ENCODE results near the gene MAPKAP1.
A peak's percentile ranks its signal among the peaks of the same experiment; 100 is the strongest.
"Not testable (repeated sequence)": the region's sequence is repeated elsewhere in the genome, so short reads cannot be mapped to it uniquely, and the experiment has no call there.

Gene MAPKAP1

DNA sequence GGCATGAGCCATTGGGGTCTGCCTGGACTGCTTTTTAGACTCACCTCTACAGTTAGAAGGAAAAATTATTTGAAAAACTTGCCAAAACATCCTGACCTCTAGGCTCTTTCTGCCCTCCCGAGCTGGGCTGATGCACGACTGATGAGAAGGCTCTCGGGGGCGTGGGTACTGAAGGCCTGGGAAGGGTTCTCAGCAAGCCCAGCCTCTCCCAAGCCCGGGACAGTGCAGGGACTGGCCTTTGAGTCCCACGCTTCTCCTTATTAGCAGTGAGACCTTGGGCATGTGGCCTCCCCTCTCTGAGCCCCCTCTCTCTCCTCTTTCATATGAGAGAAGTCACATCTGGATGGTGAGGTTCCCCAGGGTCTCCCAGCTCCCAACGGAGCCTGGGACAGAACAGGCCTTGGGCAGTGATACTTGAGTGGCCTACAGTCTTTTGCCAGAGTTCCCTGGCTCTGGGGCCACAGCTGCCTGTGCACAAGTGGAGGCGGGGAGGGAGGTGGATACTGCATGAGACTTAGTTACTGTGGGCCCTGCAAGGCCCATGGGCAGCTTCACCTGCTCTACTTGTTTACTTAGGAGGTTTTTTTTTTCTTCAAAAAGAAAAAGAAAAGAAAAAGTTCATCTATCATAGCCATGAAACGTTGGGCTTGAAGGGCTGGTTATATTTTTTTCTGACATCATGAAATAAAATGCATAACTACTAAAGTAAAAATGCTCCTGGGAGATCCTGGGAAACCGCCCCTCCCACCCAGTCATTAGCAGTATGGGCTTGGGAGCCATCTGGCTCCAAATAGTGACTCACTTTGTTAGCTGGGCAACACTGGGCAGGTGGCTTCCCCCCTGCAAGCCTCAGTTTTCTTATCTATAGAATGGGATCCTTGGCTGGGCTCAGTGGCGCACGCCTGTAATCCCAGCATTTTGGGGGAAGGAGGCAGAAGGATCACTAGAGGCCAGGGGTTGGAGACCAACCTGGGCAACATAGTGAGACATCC, 306.0 kb downstream of the MAPKAP1 start:
- intact Hi-C loops (cut with DNase I): loop anchor here (10.0 kb wide), 1 partner anchor 1094 kb away; no protein-coding TSS in a partner anchor
- DNase-seq: no peak

DNA sequence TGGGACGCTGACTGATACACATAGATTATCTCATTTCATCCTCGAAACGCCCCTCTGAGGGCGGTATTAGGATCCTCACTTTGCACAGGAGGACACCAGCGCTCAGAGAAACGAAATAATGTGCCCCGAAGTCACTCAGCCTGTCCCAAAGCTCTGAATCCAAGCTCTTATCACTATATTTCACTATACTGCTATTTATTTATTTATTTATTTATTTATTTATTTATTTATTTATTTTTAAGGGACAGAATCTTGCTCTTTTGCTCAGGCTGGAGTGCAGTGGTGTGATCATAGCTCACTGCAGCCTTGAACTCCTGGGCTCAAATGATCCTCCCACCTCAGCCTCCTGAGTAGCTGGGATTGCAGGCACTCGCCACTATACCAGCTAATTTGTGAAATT, 306.8 kb downstream of the MAPKAP1 start:
- intact Hi-C loops (cut with DNase I): loop anchor here (10.0 kb wide), 1 partner anchor 1095 kb away; no protein-coding TSS in a partner anchor
- DNase-seq: not testable (repeated sequence)

DNA sequence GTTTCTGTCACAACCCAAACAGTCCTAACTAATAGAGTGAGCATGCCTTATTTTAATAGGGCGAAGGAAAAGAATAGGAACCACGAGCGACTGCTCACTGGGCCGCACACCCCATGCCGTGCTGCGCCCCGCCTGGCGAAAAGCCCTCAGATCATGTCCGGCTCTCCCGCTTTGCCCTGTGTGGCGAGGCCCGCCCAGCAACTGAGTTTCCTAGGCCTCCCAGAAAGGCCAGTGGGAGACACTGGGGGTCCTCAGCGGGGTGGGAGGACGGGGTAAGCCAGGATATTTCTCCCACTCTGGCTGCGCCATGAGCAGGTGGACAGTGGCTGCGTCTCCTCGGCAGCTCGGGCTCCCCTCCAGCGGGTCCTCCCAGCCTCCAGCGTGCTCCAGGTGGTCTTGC, 307.3 kb downstream of the MAPKAP1 start:
- intact Hi-C loops (cut with DNase I): loop anchor here (10.0 kb wide), 1 partner anchor 1095 kb away; no protein-coding TSS in a partner anchor
- no peak for DNase-seq

DNA sequence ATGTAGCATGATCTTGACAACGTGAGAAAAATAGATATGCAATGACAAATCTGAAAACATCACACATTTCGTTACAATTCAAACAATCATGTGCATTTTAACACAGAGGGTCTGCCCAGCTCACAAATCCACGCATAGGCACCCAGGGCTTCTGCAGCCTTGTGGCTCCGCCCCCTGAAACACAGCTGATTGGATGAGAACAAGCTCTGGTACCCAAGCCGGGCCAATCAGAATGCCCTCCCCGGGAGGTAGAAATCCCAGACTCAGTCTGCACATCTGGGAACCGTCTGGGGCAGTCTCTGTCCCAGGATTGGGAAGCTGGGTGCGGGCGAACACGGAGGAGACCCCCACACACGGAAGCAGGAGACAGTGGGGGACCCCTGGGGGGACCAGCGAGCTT, 307.8 kb downstream of the MAPKAP1 start:
- intact Hi-C loops (cut with DNase I): no loop called here
- no peak for DNase-seq

DNA sequence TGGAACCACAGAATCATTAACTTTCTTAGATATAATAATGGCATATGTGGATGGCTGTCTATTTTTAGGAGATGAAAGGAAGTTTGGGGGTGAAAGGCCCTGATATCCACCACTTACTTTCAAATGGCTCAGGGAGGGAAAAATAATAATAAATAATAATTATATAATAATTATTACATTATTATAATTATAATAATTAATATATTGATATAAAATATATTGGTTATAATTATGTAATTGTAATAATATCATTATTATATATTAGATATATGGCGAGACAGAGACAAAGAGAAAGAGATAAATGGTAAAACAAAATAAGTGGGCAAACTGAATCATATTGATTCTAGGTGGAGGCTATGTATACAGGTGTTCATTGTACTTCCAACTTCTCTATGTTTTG, 308.8 kb downstream of the MAPKAP1 start:
- intact Hi-C loops (cut with DNase I): no loop called here
- DNase-seq: no peak

DNA sequence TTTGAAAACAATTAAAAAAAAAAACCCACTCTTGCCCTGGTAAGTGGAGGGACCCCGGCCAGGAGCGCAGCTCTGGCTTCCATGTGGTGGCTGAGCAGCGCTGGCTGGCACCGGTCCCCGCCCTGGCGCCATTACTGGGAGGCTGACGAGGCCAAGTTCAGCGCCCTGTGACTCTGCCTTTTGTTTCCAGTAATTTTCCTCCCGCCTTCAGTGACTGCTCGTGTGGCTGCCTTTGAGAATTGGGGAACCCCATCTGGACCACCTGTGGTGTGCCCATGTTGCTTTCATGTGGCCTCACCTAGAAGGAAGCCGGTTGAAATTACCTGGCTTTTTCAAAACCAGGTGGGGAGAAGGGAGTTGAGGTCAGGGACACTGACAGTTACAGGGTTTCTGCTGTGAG, 309.3 kb downstream of the MAPKAP1 start:
- DNase-seq: peak in 26 of 42 donors; percentile 21 to 68 (median 40)
- intact Hi-C loops (cut with DNase I): no loop called here

DNA sequence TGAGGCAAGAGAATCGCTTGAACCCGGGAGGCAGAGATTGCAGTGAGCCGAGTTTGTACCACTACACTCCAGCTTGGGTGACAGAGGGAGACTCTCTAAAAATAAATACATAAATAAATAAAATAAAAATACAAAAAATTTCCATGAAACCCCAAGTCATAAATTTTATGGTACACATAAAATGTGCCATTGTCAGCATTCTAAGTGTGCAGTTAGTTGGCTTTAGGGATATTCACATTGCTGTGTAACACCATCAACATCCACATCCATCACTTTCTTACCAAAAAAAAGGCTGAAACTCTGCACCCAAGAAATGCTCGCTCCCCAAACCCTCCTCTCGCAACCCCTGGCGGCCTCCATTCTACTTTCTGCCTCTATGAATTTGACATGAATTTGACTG, 310.2 kb downstream of the MAPKAP1 start:
- intact Hi-C loops (cut with DNase I): no loop called here
- no peak for DNase-seq

DNA sequence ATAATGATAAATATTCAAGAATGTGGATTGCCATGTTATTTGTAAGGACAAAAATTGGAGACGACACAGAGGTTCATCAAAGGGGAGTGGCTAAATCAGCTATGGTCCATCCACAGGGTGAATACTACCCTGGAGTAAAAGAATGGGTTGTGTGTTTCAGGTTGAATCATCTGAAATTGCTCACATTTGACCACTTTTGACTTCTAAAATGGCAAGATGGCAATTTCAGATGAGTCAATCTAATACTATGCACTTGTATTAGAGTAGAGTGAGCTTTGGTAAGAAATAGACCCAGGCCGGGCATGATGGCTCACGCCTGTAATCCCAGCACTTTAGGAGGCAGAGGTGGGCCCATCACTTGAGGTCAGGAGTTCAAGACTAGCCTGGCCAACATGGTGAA, 313.6 kb downstream of the MAPKAP1 start:
- intact Hi-C loops (cut with DNase I): no loop called here
- no peak for DNase-seq

DNA sequence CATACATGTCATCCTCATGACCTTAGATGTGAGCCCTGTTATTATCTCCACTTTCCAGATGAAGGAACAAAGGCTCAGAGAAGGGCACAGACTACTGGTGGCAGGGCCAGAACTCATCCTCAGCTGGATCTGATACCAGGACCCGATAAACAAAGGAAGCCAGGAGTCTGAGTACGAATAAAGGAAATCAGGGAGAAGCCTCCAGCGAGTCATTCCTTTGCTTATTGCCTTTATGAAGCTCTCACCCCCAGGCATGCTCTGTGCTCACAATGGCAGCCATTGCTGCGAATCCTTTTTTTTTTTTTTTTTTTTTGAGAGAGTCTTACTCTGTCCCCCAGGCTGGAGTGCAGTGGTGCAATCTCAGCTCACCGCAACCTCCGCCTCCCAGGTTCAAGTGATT, 315.3 kb downstream of the MAPKAP1 start:
- DNase-seq: no peak
- intact Hi-C loops (cut with DNase I): no loop called here

DNA sequence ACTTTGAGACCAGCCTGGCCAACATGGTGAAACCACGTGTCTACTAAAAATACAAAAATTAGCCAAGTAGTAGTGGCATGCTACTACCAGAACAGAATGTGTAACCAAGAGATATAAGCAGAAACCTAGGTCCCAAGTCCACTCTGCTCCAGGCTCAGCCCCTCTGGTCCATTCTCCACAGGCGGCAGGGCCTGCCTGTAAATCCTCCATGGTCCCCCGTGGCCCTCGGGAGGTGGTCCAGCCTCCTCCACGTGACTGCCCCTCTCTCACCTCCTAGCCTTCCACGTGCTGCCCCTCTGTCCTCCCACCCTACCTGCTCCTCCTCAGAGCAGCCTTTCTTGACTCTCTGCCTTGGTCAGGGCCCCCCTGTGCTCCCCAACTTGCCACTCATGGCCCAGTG, 318.0 kb downstream of the MAPKAP1 start:
- no peak for DNase-seq
- intact Hi-C loops (cut with DNase I): no loop called here

DNA sequence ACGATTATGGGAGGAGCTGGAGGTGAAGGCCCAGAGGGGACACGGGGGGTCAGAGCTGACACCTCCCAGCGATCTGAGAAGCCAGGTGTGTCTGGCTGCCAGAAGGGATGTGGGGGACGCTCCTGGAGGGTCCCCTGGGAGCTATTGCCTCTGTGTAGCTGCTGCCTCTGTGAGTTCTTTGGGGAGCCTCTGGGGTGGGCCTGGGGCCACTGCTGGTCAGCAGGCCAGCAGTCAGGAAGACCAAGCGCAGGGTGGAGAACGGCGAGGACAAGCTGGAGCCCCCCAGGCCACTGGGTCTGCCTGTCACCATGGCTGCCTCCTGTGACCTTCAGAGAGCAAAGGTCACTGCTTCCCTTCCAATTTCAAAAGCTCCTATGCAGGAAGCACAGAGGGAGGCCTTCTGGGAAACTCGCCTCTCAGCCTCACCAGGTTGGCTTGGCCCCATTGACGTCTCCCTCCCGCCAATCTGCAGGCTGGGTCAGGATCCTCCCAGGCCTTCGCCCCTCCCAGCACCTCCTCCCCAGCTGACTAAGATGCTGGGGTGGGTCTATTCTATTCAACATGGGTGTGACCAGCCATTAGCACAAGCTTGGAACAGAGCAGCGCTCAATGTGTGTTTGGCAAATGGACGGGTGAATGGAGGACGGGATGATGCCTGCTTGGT, 319.0 kb downstream of the MAPKAP1 start:
- intact Hi-C loops (cut with DNase I): no loop called here
- DNase-seq: no peak

All from head of caudate nucleus (tissue), 42 donors.